Measurements from ENCODE around the gene ZRANB3. TPM values are rescaled to one million over a fixed set of nuclear protein-coding genes. Genes with fewer than 3 reads are reported as not detected.
A peak's percentile ranks its signal among the peaks of the same experiment; 100 is the strongest.

The ZRANB3 gene
- total RNA-seq, 2 experiments from 2014 or later: 13.4 to 16.2 TPM

DNA sequence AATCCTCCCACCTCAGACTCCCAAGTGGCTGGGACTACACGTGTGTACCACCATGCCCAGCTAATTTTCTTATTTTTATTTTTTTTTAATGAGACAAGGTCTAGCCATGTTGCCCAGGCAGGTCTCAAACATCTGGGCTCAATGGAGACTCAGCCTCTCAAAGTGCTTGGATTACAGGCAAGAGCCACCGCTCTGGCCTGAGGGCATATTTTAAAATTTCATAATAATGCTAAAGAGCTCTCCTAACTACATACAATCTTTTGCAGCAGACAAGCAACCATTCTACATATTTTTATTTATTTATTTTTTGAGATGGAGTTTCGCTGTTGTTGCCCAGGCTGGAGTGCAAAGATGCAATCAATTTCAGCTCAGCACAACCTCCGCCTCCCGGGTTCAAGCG is 271.9 kb downstream of the ZRANB3 start:
- H3K4me1 Mint-ChIP-seq (ENCODE audit: low read depth): no peaks in the 10 kb centered on the region
- H3K27me3 Mint-ChIP-seq: no peaks in the 10 kb centered on the region
- no peak for DNase-seq
- intact Hi-C loops (cut with micrococcal nuclease): no loop called here
- ChIA-PET CTCF (no interaction called here), POLR2A (no interaction called here)
- H3K27ac Mint-ChIP-seq: no peak overlapping the region
- H3K9me3 Mint-ChIP-seq: no peaks in the 10 kb centered on the region
- H3K4me3 Mint-ChIP-seq: no peak overlapping the region
- peaks cover 4% of the 10 kb centered on the region for H3K36me3 Mint-ChIP-seq

DNA sequence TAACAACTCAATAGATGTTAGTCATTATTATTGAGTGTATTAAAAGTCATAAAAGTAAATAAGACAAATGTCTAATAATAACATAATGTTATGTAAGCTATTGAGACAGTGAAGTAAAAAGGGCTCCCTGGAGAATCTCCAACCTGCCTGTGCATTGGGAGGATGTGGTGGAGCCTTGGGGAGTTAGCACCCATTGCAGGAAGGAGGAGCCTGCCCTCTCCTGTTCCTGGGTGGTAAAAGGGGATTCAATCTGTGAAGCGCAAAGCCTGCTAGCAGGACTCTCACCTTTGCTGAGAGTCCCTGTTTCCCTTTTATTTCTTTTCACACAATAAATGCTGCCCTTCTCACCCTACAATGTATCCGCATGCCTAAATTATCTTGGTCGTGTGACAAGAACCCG is 272.8 kb downstream of the ZRANB3 start:
- DNase-seq: no peak
- ChIA-PET POLR2A (no interaction called here), CTCF (no interaction called here)
- Mint-ChIP-seq H3K4me1 (ENCODE audit: low read depth) (no peaks in the 10 kb centered on the region), H3K9me3 (no peaks in the 10 kb centered on the region), H3K36me3 (peaks cover 2% of the 10 kb centered on the region), H3K4me3 (no peak overlapping the region), H3K27me3 (no peaks in the 10 kb centered on the region), H3K27ac (no peak overlapping the region)
- intact Hi-C loops (cut with micrococcal nuclease): no loop called here

DNA sequence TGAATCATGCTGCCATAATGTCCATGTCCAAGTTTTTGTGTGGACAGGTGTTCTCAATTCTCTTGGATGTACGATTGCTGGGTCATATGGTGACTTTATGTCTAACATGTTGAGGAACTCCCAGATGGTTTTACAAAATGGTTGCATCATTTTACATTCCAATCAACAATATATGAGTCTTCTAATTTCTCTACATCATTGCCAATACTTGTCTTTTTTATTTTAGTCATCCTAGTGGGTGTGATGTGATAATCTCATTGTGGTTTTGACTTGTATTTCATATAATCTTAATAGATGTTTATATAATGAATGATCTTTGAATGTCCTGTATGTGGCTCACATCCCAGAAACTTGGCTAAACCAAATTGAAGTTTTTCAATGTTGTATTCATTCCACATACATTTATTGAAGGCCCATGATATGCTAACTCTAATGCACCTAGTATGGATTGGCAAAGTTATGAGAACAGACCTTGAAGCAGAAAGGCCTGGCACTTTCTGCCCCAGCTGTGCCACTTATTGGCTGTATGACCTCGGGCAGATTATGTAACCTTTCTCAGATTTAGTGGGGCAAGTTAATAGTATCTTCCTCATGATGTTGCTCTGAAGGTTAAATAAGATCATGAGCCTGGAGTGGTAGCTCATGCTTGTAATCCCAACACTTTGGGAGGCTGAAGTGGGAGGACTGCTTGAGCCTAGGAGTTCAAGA is 273.5 kb downstream of the ZRANB3 start:
- POLR2A ChIA-PET: no interaction called here
- intact Hi-C loops (cut with micrococcal nuclease): no loop called here
- Mint-ChIP-seq H3K36me3 (peaks cover 2% of the 10 kb centered on the region), H3K9me3 (no peaks in the 10 kb centered on the region), H3K4me1 (ENCODE audit: low read depth) (no peaks in the 10 kb centered on the region), H3K27me3 (no peaks in the 10 kb centered on the region), H3K27ac (no peak overlapping the region), H3K4me3 (no peak overlapping the region)
- no peak for DNase-seq
- CTCF ChIA-PET: no interaction called here

DNA sequence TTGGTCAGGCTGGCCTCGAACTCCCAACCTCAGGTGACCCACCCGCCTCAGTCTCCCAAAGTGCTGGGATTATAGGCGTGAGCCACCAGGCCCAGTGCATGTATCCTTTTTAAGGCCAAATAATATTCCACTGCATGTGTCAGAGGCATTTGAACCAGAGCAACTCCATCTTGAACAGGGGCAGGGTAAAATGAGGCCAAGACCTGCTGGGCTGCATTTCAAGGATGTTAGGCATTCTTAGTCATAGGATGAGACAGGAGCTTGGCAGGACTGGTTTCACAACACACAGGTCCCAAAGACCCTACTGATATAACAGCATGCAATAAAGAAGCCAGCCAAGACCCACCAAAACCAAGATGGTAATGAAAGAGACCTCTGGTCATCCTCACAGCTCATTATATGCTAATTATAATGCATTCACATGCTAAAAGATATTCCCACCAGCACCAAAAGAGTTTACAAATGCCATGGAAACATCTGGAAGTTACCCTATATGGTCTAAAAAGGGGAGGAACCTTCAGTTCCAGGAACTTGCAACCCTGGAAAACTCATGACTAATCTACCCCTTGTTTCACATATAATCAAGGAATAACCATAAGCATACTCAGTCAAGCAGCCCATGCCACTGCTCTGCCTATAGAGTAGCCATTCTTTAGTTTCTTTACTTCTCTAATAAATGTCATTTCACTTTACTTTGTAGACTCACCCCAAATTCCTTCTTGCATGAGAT is 274.3 kb downstream of the ZRANB3 start:
- intact Hi-C loops (cut with micrococcal nuclease): no loop called here

DNA sequence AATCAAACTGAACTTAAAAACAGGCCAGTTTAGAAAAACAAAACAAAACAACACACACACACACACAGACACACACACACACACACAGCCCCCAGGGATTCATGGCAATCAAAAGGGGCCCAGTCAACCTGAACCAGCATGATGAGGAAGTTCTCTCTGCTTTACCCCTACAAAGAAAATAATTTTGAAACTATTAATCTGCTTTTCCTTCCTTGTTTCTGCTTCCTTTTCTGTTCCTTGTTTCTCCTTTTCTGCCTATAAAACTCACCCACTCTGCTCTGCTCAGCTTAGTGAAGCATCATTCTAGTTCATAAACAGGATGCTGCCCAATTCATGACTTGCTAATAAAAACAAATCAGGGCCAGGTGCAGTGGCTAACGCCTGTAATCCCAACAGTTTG is 275.8 kb downstream of the ZRANB3 start:
- intact Hi-C loops (cut with micrococcal nuclease): no loop called here
- ChIA-PET CTCF (no interaction called here), POLR2A (no interaction called here)
- peaks cover 12% of the 10 kb centered on the region for H3K36me3 Mint-ChIP-seq
- no peak overlapping the region for H3K4me3 Mint-ChIP-seq
- DNase-seq: no peak
- no peak overlapping the region for H3K27ac Mint-ChIP-seq
- no peaks in the 10 kb centered on the region for H3K4me1 Mint-ChIP-seq (ENCODE audit: low read depth)
- no peaks in the 10 kb centered on the region for H3K27me3 Mint-ChIP-seq
- peaks cover 13% of the 10 kb centered on the region for H3K9me3 Mint-ChIP-seq

More for the DNA sequence above, 274.3 kb downstream of the ZRANB3 start:
- Mint-ChIP-seq H3K27ac (no peak overlapping the region), H3K4me1 (ENCODE audit: low read depth) (no peaks in the 10 kb centered on the region), H3K27me3 (no peaks in the 10 kb centered on the region), H3K9me3 (no peaks in the 10 kb centered on the region), H3K36me3 (peaks cover 2% of the 10 kb centered on the region), H3K4me3 (no peak overlapping the region)
- ChIA-PET CTCF (no interaction called here), POLR2A (no interaction called here)
- DNase-seq: no peak

DNA sequence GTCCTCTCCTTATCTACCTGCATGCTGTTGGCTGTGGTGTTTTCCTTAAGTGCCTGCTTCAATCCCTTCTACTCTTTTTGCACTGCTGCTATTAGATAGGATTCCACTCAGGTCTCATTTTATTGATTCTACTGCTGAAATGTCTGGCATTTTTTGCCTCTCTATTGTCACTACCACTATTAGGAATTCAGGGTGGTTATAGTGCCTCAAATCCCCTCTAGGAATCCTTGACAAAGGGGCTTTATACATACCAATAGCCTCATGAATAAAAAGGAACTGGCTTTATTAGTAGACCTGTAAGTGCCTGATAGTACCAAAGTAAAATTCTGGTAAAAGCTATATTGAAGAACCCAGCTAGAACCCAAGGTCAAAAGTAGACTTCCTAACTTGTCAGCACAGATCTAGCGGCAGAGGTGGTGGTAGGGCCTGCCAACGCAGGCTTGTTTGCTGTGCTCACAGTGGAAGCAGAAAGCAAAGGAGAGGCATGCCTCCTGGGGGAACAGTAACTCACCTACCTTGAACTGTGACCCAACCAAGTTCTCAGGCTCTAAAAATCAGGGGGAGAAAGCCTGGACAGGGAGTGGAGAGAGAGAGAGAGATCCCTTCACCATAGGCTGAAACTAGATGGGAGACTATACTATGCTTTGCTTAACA is 278.1 kb downstream of the ZRANB3 start:
- no peaks in the 10 kb centered on the region for H3K27me3 Mint-ChIP-seq
- H3K9me3 Mint-ChIP-seq: peaks cover 23% of the 10 kb centered on the region
- H3K27ac Mint-ChIP-seq: no peak overlapping the region
- no peaks in the 10 kb centered on the region for H3K4me1 Mint-ChIP-seq (ENCODE audit: low read depth)
- no peak for DNase-seq
- no peak overlapping the region for H3K4me3 Mint-ChIP-seq
- intact Hi-C loops (cut with micrococcal nuclease): no loop called here
- H3K36me3 Mint-ChIP-seq: peaks cover 19% of the 10 kb centered on the region
- POLR2A ChIA-PET: no interaction called here
- CTCF ChIA-PET: no interaction called here

DNA sequence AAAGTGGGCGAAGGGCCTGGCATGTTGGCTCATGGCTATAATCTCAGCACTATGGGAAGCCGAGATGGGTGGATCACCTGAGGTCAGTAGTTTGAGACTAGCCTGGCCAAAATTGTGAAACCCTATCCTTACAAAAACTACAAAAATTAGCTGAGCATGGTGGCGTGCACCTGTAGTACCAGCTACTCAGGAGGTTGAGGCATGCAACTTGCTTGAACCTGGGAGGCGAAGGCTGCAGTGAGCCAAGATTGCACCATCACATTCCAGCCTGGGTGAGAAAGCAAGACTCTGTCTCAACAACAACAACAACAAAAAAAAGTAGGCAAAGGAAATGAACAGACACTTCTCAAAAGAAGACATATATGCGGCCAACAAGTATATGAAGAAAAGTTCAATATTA is 282.4 kb downstream of the ZRANB3 start:
- intact Hi-C loops (cut with micrococcal nuclease): loop anchor here (10.0 kb wide), 1 partner anchor 244 kb away; no protein-coding TSS in a partner anchor
- Mint-ChIP-seq H3K36me3 (peaks cover 17% of the 10 kb centered on the region), H3K4me3 (no peak overlapping the region), H3K27me3 (no peaks in the 10 kb centered on the region), H3K4me1 (ENCODE audit: low read depth) (peaks cover 4% of the 10 kb centered on the region), H3K27ac (no peak overlapping the region), H3K9me3 (peaks cover 23% of the 10 kb centered on the region)
- DNase-seq: no peak
- ChIA-PET POLR2A (no interaction called here), CTCF (no interaction called here)

DNA sequence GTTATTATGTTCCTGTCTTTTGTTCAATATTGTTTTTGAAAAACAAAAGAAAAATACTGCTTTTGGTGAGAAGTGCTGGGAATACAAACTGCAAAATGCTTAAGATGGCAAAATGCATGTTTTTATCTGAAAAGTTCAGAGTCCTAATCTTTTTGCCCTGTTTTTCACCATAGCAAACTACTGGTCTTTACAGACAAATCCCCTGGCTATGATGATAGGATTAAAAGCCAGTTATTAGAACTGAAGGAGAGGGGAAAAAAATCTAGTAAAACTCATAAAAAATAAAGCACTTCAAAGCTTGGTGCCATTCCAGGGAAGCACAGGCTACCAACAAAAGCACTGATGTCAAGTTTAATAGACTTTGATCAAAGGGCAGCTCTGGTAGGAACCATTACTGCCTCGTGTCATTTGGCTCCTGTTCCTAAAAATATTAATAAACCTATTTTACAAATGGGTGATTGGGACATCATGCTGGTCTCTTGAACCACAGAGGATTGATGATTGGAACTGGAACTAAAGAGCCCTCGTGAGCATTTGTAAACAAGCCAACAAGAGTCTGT is 284.2 kb downstream of the ZRANB3 start:
- intact Hi-C loops (cut with micrococcal nuclease): loop anchor here (10.0 kb wide), 1 partner anchor 242 kb away; no protein-coding TSS in a partner anchor
- H3K4me1 Mint-ChIP-seq (ENCODE audit: low read depth): peaks cover 4% of the 10 kb centered on the region
- H3K27me3 Mint-ChIP-seq: no peaks in the 10 kb centered on the region
- H3K36me3 Mint-ChIP-seq: peaks cover 17% of the 10 kb centered on the region
- POLR2A ChIA-PET: no interaction called here
- H3K9me3 Mint-ChIP-seq: peaks cover 23% of the 10 kb centered on the region
- H3K4me3 Mint-ChIP-seq: no peak overlapping the region
- no peak overlapping the region for H3K27ac Mint-ChIP-seq
- no peak for DNase-seq
- CTCF ChIA-PET: interaction anchor here (0.7 kb wide), 1 partner anchor 344 kb away, joined by 4 read pairs; no protein-coding TSS in a partner anchor

DNA sequence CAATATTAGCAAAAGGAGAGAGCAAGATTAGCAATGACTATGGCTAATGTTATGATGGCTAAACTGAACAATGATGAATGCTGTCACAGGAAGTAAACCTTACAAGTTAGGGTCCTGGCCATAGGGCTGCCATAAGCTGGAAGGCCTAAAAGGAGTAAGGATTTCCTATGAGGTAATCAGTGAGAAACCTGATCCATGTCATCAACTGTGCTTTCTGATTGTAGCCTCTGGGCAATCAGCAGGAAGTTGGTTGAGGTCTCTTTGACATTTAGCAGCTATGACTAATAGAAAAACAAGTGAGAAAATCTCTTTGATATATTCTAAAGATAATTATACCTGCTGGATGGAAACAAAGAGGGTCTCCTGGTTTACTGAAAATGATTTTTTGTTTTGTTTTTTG is 285.9 kb downstream of the ZRANB3 start:
- ChIA-PET POLR2A (no interaction called here), CTCF (no interaction called here)
- no peak overlapping the region for H3K27ac Mint-ChIP-seq
- H3K36me3 Mint-ChIP-seq: peaks cover 5% of the 10 kb centered on the region
- peaks cover 8% of the 10 kb centered on the region for H3K9me3 Mint-ChIP-seq
- H3K4me3 Mint-ChIP-seq: no peak overlapping the region
- DNase-seq: peak; percentile 20
- intact Hi-C loops (cut with micrococcal nuclease): loop anchor here (1.0 to 10.0 kb wide), 3 partner anchors 192 to 286 kb away; partner anchors contain the start of genes R3HDM1 and ZRANB3
- no peaks in the 10 kb centered on the region for H3K27me3 Mint-ChIP-seq
- H3K4me1 Mint-ChIP-seq (ENCODE audit: low read depth): peaks cover 4% of the 10 kb centered on the region

DNA sequence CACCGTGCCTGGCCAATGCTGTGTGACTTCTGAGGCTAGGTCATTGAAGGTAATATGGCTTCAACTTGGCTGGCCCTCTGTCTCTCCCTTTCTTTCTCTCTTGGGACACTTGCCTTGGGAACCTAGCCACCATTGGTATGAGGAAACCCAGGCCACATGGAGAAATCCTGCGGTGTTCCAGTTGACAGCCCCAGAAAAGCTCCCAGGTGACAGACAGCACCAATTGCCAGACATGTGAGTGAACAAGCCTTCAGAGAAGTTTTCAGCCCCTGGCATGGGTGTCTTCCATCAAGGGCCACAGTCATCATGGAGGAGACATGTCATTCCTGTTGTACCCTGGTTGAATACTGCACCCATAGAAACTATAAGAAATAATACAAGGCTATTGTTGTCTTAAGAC is 292.4 kb downstream of the ZRANB3 start:
- intact Hi-C loops (cut with micrococcal nuclease): no loop called here
- ChIA-PET CTCF (no interaction called here), POLR2A (no interaction called here)

DNA sequence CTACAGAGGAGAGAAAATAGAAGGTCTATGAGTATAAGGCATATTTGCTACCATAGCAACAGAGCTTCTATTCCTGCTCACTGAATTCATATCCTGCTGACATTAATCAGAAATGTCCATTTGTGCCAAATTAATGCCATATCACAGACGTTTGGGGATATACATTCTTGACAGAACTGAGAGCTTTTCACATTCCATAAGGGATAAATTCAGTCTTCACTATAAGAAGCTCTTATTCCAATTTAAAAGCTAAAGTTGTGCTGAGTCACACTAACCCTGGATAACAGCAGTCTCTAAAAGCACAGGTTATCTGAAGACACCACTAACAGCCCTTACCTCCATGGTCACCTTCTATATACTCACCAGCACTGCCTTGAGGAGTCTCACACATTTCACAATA is 300.9 kb downstream of the ZRANB3 start:
- POLR2A ChIA-PET: interaction anchor here (0.6 kb wide), 1 partner anchor 42 kb away, joined by 3 read pairs; no protein-coding TSS in a partner anchor
- Mint-ChIP-seq H3K9me3 (peaks cover 10% of the 10 kb centered on the region), H3K27ac (no peak overlapping the region), H3K27me3 (no peaks in the 10 kb centered on the region), H3K4me1 (ENCODE audit: low read depth) (no peaks in the 10 kb centered on the region), H3K36me3 (peaks cover 8% of the 10 kb centered on the region), H3K4me3 (no peak overlapping the region)
- intact Hi-C loops (cut with micrococcal nuclease): no loop called here
- CTCF ChIA-PET: interaction anchor here (0.5 kb wide), 1 partner anchor 652 kb away, joined by 6 read pairs; no protein-coding TSS in a partner anchor
- no peak for DNase-seq

More for the DNA sequence above, 292.4 kb downstream of the ZRANB3 start:
- DNase-seq: no peak
- Mint-ChIP-seq H3K27ac (no peak overlapping the region), H3K4me3 (no peak overlapping the region), H3K27me3 (no peaks in the 10 kb centered on the region), H3K36me3 (peaks cover 4% of the 10 kb centered on the region), H3K4me1 (ENCODE audit: low read depth) (no peaks in the 10 kb centered on the region), H3K9me3 (peaks cover 10% of the 10 kb centered on the region)

DNA sequence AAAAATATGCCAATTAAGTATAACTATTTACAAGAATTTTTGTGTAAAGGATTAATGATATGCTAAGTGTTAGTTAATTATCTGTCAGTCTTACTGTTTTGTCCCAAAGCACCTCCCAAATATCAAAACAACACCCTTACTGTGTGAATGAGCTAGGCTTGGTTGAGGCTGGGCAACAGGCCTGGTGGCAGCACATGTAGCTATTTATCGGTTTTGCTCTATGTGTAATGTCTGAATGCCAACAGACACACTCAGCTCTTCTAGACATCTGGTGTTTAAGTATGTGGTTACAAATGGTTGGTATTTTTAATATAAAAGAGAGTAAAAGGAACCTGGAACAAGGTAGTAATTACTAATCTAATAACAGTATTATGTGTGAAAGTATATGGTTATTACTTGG is 303.6 kb downstream of the ZRANB3 start:
- intact Hi-C loops (cut with micrococcal nuclease): no loop called here
- no peak overlapping the region for H3K27ac Mint-ChIP-seq
- no peaks in the 10 kb centered on the region for H3K27me3 Mint-ChIP-seq
- no peak for DNase-seq
- H3K4me3 Mint-ChIP-seq: no peak overlapping the region
- no peaks in the 10 kb centered on the region for H3K4me1 Mint-ChIP-seq (ENCODE audit: low read depth)
- no peaks in the 10 kb centered on the region for H3K9me3 Mint-ChIP-seq
- ChIA-PET POLR2A (no interaction called here), CTCF (interaction anchor here (1.0 kb wide), 1 partner anchor 183 kb away, joined by 3 read pairs; no protein-coding TSS in a partner anchor)
- H3K36me3 Mint-ChIP-seq: peaks cover 8% of the 10 kb centered on the region
